Left kidney (tissue), 8 donors: Measurements from ENCODE around the gene SH3GL3. TPM values are rescaled to one million over a fixed set of nuclear protein-coding genes. Genes with fewer than 3 reads are reported as not detected.

Experiments
- DNase-seq: peaks from one replicate; pipeline ENCODE4 v3.0.0-alpha.2; 2013
- long read RNA-seq, 8 donors: transcript quantifications; one replicate each; lab custom pipeline, GENCODE V29; 2026
- polyA plus RNA-seq: library from polyadenylated mRNA; unstranded; fragments of 120-200 nt; gene quantifications from one replicate; pipeline ENCODE4 v1.2.1, GENCODE V29; 2013; ENCODE audit not compliant: insufficient read length

Gene SH3GL3, protein sequence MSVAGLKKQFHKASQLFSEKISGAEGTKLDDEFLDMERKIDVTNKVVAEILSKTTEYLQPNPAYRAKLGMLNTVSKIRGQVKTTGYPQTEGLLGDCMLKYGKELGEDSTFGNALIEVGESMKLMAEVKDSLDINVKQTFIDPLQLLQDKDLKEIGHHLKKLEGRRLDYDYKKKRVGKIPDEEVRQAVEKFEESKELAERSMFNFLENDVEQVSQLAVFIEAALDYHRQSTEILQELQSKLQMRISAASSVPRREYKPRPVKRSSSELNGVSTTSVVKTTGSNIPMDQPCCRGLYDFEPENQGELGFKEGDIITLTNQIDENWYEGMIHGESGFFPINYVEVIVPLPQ
- 14.2 TPM for polyA plus RNA-seq
- long read RNA-seq, donor 1, partial matches to known transcripts, result 0 of 4 reads
- long read RNA-seq, donor 1, other reads (novel, unspliced or antisense), result 0 of 4 reads
- long read RNA-seq, donor 2, partial matches to known transcripts, result 0 of 2 reads
- long read RNA-seq, donor 2, other reads (novel, unspliced or antisense), result 0 of 2 reads
- long read RNA-seq, donor 3, result 0 reads
- long read RNA-seq, donor 4, result 0 reads
- long read RNA-seq, donor 5, partial matches to known transcripts, result 0 of 4 reads
- long read RNA-seq, donor 5, other reads (novel, unspliced or antisense), result 0 of 4 reads
- long read RNA-seq, donor 6, partial matches to known transcripts, result 0 of 3 reads
- long read RNA-seq, donor 6, other reads (novel, unspliced or antisense), result 0 of 3 reads
- long read RNA-seq, donor 7, transcript SH3GL3-202 (9 exons, 1,806 nt), result major isoform, 6 of 8 reads
- long read RNA-seq, donor 7, partial matches to known transcripts, result 0 of 8 reads
- long read RNA-seq, donor 7, other reads (novel, unspliced or antisense), result 0 of 8 reads
- long read RNA-seq, donor 8, partial matches to known transcripts, result 0 of 1 reads
- long read RNA-seq, donor 8, other reads (novel, unspliced or antisense), result 0 of 1 reads

DNA sequence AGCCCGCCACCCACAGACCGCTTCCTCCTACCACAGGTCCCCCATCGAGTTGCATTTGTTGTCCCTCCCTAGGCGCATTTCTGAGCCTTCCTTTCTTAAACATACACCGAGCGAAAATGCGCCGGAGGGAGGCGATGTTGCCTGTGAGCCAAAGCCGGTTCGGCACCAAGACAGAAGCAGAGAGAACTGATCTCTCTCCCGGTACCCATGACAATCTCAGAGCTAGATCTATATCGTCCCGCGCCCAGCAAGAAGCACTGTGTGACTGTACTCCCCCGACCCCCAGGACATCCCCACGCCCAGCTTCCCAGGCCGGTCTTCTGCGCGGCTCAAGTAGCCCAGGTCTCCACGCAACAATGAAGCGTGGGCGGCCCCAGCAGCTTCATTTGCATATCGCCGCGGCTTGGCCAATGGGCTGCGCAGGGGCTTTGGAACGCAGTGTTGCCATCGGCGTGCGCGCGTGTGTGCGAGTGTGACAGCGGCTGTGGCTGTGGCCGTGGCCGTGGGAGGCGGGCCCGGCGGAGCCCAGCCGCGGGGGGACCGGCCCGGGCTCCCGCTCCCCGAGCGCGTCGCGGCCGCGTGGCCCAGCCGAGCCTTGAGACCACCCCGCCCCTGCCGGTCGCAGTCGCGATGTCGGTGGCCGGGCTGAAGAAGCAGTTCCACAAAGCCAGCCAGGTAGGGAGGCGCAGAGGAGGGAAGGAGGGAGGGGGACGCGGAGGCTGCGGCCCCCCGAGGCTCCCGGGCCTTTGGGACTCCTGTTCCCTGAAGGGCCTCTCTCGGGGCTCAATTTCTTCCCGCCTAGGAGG lies at the start of gene SH3GL3:
Gene SH3GL3, plus strand, starts transcription at position 438 of the 806 bp plus-strand sequence. Its CDS starts 193 bp downstream, at position 631.
- DNase-seq, result peak; percentile 85

DNA sequence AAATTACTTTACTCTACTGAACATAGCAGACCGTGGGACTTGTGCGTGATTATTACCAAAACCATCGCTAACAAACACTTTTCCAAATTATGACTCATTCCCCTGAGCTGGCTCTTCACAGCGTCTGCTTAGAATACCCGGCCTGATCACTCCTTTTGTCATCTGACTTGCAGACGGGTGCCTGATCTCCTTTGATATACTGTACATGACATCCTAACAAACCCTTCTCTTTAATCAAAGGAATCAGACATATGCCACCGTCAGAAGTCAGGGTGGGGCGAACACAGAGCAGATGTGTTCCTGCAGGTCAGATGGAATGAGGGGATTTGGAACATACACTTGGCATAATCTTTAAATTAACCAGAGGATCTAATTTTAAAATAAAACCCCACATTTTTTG lies 48.5 kb upstream of the SH3GL3 start:
- no peak for DNase-seq

DNA sequence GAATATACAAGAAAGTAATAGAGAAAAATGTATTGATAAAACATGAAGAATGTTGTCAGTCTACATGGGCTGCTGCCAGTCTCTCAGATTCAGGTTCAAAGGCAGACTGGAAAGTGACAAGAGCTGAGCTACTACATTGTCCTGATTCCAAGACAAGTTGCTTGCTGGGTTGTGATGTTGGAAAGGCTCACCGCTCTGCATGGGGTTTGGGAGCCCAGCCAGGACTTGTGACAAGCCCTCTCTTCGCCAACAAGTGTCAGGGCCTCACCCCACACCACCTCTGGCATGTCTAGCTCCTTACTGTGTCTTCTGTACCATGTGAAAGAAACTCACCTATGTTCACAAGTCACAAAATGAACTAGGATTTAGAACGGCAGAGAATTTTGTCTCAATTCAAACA lies 43.0 kb upstream of the SH3GL3 start:
- no peak for DNase-seq

DNA sequence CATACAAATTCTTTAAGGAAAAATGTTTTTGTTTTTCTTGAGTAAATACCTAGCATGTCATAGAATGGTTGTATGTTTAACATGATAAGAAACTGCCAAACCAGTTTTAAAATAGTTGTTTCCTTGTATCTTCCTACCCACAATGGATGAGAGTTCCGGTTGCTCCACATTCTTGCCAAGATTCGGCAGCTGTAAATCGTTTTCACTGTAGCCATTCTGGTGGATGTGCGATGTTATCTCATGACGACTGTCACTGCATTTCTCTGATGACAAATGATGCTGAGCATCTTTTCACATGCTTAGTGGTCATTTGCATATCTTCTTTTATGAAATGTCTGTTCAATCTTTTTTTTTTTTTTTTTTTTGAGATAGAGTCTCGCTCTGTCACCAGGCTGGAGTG lies 36.6 kb upstream of the SH3GL3 start:
- DNase-seq, result no peak

DNA sequence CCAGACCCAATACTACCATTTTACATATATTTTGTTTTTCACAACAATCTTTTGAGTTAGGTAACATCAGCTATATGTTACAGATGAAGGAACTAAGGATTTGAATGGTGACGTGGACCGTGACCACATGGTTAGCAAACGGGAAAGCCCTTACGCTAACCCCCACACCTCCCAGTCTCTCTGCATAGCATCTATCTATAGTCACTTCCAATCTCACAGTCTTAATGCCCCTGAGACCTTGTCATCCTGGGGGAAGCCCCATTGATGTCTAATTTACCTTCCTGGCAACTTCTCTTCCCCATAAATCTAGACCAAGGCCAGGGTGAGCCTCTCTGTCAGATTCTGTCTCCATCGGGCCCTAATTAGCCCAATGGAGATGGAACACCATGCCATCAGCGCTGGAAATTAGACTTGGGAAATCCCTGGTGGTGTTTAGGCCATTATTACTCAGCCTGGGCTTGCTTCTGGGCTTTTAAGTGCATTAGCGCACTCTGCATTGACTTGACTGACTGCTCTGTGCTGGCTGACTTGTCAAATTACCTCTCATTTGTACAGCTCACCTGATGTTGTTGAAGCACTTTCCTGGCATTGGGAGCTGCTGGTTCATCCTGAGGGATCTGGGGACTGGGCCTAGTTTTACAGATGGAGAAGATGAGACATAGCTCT lies 34.0 kb upstream of the SH3GL3 start:
- DNase-seq, result no peak

DNA sequence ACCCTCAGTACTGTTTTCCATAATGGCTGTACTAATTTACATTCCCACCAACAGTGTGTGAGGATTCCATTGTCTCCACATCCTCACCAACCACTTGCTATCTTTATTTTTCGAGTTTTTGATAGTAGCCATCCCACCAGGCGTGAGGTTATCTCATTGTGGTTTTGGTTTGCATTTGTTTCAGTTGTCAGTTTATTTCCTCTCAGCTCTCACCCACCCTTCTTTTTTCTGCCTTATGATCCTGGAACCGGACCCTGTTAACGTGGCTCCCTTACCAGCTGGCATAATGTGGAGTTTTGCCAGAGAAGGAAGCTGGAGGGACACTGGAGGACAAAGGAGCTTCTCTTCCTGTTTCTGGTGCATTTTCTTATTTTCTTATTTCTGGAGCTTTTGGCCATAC lies 25.1 kb upstream of the SH3GL3 start:
- DNase-seq, result no peak

DNA sequence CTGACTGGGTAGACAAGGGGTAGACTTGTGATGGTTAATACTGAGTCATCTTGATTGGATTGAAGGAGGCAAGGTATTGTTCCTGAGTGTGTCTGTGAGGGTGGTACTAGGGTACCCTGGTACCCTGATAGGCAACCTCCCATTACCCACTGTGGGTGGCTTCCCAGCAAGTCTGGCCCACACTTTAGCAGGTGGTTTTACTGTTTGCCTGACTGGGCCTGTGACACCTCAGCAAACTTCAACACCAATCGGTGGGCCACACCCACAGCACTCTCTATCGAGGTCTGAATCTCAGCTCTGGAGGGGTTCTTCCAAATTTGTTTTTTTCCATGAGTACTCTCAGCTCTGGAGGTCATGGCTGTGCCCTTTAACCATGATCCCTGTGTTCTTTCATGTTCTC lies 24.6 kb upstream of the SH3GL3 start:
- no peak for DNase-seq

DNA sequence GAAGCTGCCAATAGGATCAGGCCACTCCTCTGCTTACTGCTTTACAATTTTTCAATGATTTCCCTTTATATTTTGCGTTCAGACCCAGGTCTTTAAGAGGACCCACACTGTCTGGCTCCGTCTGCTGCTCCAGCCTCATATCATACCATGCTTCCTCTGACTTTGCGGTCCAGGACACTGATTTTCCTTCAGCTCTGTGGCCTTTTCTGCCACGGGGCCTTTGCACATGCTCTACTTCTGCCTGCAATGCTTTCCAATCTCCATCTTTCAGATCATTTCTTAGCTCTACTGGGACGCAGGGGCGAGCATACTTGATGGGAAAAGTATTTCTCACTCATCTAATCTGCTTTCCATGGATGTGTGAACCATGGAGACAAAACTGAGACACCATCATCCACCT lies 23.0 kb upstream of the SH3GL3 start:
- no peak for DNase-seq

DNA sequence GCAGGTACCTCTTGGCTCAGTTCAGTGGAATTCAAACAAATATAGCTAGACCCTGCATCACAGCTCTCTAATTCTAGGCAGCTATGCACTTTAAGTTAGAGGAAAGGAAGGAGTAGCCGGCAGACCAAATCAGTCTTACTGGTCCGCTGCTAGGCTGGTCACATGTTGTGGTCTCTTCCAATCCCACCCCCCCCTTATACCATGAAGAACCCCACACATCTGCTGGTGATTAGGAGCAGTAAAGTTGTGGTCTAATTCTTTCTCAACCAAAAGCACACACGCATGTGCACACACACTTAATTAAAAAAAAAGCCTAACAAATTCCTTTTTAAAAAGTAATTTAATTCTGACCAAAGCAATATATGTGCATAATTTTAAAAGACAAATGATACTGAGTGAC lies 16.7 kb upstream of the SH3GL3 start:
- DNase-seq, result no peak

DNA sequence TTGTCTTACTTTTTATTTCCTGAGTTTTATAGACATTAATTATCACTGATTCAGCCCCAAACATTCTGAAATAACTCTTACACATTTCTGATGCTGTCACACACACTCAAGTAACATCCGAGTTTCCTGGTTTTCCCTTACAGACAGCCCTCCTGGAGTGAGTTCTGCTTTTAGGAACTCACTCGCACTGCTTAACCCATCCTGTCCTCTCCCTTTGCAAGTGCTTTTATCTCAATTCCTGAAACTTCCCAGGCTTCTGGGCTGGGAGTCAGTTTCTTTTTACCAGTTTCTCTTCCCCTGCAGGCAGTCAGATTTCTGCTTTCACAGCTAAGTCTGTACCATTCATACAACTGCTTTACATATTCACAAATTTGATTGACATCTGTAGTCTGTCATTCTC lies 15.6 kb upstream of the SH3GL3 start:
- no peak for DNase-seq

DNA sequence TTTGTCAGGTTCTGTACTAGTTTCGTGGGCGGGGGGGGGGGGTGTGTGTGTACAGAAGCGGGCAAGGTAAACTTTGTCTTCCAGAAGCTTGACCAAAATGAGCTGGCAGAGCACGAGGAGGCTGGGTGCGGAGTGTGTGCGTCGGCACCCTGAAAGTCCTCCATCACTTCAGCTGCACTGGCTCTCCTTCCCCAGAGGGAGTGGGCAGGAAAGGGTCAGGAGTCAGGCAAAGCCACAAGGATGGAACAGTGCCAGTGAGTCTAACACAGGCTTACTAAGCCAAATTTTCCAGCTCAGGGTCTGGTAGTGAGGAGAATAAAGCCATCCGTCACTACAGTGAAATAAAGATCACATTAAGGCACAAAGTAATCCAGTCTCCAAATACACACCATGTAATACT lies 11.9 kb upstream of the SH3GL3 start:
- DNase-seq, result no peak

DNA sequence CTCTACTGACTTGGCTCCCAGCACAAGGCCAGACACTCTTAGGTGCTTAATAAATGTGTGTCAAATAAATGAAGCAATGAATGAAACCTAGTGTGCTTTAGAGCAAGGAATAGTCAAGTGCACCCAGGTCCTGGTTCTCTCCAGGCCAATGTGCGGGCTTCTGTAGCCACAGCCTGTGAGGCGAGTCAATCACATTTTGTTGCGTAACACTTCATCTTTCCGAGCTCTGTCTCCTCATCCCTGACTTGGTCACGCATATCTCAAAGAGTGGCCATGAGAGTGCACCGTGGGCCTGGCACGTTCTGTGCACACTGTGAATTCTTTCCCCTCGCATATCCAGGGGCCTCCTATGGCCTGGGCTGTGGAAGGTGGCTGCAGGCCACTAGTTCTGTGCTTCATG lies 11.4 kb upstream of the SH3GL3 start:
- no peak for DNase-seq

DNA sequence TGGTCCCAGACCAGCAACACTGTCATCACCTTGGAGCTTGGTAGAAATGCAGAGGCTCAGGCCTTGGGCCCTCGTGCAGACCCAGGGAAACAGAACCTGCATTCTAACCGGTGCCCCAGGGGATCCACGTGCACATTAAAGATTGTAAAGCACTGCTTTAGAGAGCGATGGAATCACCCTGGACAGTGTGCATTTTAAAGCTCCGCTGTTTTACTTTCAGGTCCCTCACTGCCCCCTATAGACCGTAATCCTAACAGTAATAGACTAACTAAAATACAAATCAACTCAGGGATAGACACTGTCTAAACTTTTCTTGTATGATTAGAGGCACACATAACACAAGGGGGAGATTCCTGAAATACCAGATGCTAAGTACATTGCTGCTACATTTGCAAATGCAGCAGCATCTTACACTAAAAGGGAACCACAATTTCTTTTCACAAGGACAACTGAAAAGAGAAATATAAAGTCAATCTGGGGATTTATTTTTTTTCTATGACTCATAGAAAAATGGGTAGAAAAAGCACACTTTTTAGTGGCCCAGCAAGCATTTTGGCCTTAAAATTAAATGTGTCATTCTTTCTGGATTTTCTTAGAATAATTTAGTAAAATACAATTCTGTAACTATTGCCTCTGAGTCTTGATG lies 10.5 kb upstream of the SH3GL3 start:
- peak; percentile 58 for DNase-seq

DNA sequence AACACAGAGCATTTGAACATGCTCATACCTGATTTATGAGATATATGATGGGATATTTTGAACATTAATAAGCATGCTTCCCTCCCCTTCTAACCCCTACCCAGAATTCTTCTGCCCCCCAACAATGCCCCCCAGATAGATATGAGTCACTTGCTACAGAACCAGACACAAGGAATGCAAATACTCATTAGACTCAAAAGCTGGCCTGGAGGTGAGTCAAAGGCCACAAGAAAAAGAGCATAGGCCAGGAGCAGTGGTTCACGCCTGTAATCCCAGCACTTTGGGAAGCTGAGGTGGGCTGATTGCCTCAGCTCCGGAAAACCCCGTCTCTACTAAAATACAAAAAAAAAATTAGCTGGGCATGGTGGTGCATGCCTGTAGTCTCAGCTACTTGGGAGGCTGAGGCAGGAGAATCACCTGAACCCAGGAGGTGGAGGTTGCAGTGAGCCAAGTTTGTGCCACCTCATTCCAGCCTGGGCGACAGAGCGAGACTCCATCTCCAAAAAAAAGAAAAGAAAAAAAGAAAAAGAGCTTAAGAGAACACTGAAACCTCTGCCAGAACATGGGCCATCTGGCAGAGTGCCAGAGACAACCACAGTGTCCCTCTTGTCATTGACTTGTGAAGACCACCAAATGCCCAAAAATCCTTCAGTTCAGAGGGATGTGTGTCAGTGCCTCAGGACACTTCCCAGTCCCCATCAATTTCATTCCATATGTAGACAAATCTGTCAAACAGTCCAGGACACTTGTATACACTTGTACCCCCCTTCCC lies 3.9 kb upstream of the SH3GL3 start:
- DNase-seq, result no peak

DNA sequence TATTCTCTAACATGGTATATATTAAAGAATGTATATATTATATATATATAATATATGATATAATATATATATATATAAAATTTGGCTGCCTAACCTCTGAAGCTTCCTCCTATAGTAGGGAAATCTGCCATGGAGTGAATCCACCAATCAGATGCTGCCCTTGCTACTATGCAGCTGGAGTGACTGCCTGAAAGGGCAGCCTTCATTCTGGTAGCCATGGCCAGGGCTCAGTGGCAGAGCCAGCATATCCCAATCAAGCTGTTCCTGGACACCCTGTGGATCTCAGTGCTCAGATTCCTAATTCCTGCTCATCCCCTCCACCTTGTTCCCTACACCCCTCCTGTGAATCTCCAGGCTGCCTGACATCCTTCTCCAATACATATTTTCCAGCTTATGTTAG lies 2.2 kb upstream of the SH3GL3 start:
- DNase-seq, result no peak

DNA sequence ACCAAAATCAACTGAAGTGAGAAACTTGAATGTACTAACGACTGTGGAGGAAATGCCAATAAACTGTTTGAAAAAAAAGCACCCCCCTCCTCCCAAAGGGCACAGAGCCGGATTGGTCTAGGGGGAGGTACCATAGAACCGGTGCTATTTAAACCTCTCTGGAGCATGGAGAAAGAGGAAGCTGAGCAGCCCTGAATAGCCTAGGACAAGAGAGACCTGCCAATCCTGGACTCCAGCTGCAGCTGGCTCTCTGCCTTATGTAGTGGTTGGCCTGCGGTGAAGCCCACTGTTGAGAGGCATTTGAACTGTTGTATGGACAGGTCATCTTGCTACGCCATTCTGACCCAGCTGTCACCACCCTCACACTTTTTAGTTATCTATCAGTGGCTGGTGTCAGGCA lies 1.5 kb upstream of the SH3GL3 start:
- DNase-seq, result no peak

DNA sequence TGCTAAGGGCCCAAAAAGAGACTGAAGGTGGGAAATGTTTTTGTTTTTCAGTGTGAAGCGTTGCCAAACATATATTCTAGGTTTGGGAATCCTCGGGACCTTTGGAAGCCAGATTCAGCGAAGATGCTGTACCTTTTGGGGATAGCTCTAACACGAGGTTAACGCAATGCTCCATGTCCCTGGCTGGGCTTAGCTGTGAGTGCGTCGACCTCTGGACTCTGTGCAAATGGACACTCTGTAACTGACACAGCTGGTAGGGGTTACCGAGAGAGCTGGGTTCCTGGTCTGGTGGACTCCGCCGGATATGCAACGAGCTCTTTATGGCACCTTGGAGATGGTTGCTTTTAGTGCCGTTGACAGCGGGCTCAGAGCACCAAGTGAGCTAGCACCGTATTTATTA lies 724 bp upstream of the SH3GL3 start:
- no peak for DNase-seq

DNA sequence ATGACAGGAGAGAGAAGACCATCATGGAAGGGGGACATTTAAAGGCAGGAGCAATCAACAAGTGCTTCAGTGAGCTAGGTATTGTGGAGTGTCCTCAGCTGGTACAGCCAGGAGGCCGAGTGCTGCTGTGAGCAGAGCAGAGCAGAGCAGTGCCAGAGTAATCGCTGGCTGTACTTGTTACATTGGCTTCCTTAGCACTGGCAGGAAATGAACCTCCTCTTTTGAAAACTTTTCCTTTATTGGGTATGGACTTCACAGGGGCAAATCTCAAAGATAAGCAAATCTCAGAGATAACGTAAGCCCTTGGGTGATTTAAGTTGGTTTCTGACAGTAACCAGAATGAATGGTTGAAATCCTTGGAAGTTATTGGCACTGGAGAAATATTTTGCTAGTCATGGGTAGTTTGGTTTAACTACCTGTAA lies 2.1 kb downstream of the SH3GL3 start:
- no peak for DNase-seq

DNA sequence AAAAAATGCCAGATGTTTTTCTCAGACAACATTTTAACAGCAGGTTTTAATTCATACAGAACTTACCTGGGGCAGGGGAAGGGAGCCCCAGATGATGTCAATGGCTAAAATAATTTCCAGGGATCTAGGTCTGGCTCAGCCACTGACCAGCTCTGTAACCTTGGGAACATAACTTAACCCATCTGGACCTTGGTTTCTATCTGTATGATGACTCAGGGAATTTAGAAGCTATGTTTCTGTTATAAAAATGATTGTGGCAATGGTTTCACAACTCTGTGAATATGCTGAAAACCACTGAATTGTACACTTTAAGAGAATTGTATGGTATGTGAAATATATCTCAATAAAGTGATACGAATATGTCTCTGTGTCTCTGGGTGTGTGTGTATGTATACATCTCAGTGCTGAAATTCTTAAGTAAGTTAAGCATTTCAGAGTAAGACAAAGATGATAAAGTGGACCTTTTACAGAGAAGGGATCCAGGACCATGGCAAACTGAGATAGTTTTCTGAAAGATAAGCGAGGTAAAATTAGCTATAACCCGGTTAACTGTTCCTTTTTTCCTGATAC lies 2.9 kb downstream of the SH3GL3 start:
- DNase-seq, result no peak

DNA sequence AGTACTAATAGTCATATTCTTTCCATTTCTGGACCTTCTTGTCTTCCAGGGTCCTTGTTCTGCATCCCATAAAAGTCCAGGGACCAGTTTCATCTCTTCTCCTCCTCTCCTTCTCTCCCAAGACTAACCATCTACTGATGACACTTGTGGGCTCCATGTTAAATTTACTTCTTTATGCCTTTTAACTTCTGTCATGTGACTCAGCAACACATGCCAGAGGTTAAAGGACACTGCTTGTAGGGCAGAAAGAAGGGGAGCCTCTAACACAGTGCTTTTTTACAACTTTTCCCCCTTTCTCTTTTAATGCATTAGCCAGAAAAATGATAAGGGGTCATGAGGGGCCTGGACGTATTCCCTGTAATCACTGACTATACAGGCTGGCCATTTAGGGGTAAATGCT lies 10.0 kb downstream of the SH3GL3 start:
- DNase-seq, result no peak
